GM04504 (cell line): ENCODE data around the gene NR6A1.
A peak's percentile ranks its signal among the peaks of the same experiment; 100 is the strongest.

Experiments used
- DNase-seq: peaks from one replicate; pipeline ENCODE4 v3.0.0-alpha.2; 2012; ENCODE audit warnings: low read depth

NR6A1 gene

DNA sequence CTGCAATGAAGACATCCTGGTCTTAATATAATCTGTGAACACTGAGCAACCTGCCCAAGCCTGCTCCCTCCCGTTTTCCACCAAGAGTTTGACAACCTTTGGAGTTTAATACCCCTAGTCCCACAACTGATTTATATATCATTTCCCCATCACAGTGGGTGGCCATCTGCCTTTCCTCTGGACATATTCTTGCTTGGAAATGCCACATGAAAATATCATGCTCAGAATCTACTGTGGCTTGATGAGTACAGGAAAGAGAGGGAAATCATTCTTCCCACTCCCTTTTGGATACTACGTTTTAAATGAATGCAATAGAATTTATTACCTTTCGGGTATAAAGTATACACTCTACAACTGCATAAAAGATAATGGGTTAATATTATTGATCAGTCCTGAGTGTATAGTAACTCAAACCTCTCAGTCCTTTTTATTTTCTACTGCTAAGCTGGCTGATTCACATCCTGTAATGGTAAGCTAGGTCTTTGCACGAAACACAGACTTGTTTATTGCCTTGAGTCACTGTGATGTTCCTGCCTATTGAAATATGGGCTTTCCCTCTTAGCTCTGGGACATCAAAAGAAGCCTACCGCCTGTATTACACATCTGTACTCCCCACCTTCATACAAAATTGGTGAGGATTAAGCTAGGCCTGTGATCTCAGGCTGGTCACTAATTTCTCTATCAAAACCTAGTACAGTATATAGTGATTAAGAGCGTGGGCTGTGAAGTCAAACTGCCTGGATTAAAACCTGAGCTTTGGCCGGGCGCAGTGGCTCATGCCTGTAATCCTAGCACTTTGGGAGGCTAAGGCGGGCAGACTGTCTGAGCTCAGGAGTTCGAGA lies 196.4 kb downstream of the NR6A1 start:
- peak; percentile 64 for DNase-seq

DNA sequence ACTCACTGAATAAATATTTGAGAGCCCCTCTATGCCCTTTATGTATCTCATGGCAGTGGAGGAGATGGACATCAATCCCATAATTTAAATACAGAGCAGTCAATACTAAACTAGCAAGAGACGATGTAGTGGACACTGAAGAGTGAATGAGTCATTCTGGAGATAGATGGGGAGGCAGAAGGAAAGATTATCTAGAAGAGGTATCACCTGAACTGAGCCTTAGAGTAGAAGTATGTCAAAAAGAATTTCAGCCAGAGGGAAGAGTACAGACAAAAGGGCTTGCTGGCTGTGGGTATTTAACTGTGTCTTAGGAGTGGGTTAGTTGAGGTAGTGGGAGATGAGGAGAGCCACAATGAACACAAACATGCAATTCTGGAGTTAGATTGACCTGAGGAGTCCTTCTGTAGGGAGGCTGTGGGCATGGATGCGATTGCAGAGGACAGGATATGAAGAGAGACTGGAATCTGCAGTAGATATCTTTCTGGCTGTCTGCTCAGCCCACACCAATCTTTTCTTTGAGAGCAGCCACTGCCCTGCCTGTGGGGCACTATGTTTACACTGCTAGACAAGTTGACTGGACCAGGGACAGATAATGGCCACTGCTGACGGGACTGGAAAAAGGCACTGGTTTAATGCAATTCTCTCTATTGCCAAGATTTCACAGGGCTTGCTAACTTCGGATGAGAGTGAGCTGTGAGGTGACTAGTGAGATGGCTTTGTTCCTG lies 200.0 kb downstream of the NR6A1 start:
- no peak for DNase-seq

DNA sequence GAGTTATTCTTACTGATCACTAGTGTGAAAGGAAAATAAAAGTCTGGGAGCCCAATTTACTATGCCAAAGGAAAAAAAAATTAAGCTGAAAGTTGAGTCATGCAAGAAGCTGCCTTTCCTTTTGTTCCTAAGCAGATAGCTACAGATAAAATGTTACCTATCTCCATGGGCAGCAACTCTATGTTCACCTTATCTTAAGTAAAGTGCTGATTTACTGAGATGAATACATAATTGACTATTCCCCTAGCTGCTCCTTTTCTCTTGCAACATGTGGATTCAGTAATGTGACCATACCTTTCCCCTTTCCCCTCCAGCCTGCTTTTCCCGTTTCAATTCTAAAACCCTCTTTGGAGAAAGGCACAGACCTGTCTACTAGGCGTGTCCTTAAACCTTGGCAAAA lies 201.2 kb downstream of the NR6A1 start:
- no peak for DNase-seq

DNA sequence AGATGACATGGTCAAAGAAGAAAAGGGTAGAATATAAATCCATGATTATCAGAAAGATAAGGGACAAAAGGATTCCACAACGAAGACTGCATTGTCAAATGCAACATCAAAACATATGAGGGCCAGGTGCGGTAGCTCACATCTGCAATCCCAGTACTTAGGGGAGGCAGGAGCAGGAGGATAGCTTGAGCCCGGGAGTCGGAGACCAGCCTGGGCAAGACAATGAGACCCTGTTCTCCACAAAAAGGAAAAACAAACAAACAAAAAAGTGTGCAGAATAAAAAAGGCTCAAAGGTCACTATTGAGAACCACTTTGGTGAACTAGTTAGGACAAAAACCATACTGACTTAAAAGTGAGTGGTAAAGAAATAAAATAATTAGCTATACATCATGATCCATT lies 203.7 kb downstream of the NR6A1 start:
- DNase-seq: no peak

DNA sequence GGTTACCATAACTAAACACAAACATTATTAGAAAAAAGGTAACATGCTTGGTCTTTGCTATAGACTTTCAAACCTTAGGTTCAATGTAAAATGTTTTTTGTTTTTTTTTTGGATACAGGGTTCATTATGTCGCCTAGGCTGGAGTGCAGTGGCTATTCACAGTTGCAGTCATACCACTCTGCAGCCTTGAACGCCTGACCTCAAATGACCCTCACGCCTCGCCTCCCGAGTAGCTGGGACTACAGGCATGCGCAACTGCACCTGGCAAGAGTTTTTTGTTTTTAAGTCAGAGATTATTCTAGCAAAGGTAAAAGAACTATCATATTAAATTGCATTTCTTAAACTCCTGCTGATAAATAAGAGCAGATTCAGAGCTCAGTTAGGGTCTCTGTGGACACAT lies 208.8 kb downstream of the NR6A1 start:
- DNase-seq: no peak

DNA sequence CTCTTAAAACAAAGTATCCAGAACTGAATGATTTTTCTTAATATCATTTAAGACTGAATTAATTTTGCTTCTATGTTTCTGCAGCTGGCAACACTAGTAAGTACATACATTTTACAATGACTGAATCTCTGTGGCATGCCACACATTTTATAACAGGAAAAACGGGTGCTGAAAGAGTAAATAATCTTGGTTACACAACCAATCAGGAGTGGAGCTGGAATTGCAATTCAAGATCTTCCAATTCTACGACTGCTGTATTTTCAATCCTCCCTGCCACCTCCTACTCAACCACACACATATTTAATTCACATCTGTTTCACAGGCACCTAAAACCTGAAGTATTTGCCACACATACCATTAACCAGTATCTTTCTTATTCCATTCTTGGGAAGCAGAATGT lies 211.2 kb downstream of the NR6A1 start:
- no peak for DNase-seq

DNA sequence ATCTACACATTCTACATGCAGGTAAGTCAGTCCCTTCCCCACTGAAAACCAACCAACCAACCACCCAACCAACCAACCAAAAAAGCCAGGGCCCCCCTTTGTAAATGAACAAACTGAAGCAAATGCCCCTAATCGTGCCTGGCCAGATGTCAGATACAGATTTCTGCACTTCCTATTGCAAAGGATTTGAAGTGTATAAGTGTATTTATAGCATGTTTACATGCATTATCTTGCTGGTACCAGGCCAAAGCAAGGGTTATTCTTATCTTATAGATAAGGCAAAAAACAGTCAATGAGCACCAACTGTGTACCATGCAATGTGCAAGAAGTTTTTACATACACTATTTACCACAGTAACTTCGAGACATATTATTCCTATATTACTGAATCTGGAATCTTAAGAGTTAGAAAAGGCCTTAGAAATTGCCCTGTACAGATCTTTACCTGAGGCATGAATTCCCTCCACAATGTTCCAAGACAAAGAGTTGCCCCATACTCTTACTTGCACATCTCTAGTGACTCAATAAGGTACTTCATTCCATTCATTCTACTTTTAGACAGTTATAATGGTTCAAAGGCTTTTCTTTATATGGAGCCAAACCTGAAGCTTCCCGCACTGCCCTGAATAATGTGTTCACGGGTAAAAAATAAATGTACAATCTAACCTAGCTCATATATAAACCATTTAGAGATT lies 212.2 kb downstream of the NR6A1 start:
- no peak for DNase-seq

DNA sequence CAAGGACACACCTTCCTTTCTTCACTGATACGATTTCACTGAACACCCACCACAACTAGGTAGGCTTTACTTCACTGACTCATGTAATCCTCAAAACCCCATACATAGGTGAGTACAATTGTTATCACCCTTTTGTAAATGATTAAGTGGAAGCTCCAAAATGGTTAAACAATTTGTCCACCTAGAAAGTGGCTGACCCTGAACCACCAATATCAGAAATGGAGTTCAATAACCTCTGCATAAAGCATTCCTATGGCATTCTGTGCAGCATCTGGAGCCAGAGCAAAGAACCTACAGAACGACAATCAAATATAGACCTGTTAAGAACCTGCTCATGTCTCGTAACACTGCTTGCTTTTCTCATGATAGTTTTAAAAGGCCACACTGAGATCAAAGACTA lies 213.2 kb downstream of the NR6A1 start:
- no peak for DNase-seq

DNA sequence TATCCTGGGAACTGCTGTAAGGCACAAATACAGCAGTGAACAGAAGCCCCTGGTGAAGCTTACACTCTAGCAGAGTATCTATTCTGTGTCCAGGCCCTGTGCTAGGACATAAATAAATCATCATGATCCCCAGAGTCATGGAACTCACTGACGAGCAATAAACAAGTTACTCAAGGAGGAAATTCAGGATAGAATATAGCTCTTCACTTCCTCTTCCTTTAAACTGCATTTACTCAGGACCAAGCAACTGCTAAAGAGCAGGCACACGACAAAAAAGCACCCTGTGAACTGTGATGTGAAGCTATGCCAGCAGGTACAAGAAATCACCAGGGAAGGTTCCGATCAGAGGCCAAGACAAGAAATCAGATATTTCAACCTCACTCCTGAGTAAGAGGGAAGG lies 216.1 kb downstream of the NR6A1 start:
- no peak for DNase-seq

DNA sequence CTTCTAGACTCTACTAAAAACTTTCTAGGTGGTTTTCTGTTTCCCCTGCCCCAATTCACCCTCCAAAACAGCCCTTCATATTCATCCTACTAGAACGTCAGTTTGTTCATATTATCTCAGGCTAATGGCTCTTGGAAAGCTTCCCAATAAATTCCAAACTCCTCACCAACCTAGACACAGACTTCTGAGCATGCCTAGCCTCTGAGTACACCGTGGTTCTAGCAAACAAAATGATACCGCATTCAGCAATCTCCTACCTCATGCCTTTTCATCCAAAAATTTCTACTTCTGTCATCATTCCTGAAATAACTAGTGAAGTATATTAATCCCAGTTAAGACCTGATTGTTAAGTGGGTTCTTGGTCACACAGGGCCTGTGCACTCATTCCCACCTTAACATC lies 217.4 kb downstream of the NR6A1 start:
- no peak for DNase-seq

DNA sequence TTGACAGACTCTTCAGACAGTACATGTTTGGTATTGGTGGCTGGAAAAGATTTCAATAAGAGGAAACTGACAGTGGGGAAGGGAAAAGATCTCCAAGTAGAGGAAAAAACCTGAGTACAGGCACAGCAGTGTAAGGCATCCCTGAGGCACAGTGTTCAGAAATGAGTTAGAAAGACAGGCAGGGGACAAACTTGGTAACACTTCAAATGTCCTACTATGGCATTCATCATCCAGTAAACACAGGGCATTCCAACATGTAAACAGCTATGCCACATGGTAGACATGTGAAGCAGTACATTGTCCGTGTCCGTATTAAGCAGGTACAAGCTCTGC lies 218.9 kb downstream of the NR6A1 start:
- no peak for DNase-seq

DNA sequence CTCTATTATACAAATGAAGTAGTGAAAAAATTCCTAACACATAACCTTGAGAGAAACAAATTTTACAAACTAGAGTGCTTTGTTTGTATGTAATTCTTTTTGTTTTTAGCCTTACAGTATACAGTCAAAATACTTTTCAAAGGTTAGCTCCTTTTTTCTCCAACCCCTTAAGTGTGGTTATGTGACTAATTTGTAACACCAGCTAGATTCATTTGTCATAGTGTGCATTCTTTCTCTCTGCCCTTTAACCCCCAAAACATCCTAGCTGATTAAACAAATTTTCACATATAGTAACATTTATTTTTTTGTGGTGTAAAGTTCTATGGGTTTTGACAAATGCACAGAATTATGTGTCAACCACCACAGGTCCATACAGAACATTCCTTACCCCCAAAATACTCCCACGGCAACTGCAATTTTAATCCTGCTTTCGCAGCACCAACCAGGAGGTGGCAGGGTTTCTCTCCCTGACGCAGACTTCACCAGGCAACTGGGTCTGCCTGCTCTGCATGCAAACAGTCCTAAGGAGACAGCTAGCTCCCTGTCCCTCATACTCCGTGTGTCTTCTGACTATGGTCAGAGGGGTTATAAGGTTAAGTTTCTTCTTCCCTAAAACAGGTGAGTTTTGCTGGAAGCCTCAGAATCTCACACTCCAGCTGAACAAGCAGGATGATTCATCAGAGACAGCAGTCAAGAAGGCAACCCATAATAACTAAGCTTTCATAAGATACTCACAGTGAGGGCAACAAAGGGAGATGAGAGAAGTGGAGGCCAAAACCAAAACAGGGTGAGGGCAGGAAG lies 219.4 kb downstream of the NR6A1 start:
- DNase-seq: no peak

DNA sequence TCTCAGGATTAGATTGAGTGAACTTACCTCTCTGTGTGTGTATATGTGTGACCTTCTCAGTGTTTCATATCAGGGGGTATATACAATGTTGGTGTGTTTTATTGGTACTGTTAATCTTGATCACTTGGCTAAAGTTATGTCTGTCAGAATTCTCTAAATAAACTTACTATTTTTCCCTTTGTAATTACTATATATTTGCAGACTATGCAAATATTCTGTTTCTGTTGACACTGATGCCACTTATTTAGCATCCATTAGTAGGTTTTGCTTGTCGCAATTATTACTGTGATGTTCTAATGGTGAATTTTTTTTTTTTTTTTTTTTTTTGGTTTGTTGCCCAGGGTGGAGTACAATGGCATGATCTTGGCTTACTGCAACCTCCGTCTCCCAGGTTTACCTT lies 221.0 kb downstream of the NR6A1 start:
- no peak for DNase-seq

DNA sequence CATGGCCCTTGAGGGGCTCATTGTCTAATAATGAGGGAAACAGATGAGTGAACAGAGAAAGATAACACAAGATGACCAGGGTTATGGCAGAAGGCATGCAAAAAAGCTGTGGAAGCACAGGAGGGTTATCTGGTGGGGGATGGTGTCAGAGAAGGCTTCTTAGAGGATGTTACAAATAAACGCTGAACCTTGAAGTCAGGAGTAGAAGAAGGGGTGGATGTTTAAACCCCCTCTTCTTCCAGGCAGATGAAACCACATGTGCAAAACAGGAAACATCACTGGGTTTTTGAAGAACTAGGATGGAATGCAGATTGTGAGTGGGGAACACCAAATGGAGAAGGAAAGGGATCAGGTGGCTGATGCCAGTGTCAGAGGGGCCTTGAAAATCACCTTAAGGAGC lies 222.1 kb downstream of the NR6A1 start:
- DNase-seq: no peak

DNA sequence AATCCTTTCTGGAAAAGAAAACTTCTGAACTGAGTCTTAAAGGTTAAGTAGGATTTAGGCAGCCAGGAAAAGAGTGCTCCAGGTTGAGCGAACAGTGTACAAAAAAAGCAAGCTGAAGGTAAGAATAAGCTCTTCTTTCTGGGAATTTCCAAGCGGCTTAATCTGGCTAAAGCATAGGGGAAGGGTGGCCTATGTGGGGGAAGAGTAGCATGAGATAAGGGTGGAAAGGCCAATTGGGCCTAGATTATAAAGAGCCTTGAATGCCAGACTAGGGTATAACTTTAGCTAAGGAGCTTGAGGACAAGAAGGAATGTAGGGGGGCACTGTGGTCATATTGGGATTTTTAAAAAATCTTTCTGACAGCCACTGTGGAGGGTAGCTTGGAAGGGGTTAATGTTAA lies 226.6 kb downstream of the NR6A1 start:
- no peak for DNase-seq

DNA sequence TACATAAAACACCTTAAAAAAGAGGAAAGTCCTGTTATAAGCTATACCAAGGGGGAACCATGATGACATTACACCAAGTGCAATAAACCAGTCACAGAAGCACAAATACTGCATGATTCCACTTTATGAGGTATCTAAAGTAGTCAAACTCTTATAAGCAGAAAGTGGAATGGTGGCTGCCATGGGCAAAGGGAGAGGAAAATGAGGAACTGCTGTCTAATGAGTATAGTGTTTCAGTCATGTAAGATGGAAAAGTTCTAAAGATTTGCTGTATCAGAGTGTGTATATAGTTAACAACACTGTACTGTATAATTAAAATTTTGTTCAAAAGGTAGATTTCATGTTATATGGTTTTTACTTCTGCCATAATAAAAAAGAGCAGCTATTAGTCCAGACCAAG lies 229.3 kb downstream of the NR6A1 start:
- DNase-seq: no peak

DNA sequence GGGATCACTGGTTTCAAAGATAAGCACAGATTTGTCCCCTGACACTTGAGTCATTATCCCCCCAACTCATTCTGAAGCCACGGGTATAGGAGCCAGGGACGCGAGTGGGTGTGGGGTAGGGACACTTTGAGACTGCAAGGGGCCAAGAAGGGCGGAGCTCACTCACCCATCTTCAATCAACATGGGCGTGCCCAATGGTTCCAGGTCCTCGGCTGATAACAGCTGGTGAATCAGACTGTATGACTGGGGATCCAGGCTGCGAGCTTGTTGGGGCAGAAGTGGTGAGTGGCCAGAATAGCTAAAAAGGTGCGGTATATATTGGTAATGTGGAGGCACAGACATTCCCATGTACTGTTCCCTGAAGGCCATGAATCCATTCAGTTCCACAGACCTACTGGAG lies 233.2 kb downstream of the NR6A1 start:
- no peak for DNase-seq

DNA sequence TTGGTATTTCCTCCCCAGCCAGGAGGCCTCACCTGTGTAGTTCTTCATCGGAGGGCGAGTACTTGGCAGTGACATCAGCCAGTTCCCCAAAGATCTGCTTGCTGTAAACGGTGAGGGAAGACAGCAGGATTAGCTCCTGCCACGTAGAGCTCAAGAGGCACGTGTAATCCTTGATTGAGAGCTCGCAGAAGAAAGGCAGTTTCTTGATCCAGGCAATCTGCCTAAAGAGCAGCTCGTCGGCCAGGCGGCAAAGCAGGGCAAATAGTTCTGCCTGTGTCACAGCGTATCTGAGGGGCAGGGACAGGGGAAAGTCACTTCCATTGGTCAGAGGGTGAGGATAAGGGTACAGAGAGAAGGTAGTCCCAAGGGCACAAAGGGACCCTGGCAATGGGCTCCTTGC lies 235.3 kb downstream of the NR6A1 start:
- no peak for DNase-seq

DNA sequence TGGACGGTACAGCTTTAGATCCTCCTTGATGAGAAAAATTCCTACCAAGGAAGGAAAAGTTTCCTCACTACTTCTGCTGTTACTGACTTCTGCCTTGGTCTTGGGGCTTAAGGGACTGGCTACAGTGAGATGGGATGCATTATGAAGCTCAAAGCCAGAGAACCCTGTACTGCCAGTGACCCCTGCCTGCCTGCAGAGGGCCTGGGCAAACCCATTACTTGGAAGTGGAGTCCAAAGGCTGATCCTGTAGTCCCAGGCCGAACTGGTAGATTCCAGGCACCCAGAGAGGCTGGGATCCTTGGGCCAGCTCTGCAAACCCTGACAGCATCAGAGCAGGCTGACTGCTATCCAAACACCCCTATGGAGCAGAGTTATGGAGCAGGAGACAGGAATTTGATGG lies 238.2 kb downstream of the NR6A1 start:
- no peak for DNase-seq

DNA sequence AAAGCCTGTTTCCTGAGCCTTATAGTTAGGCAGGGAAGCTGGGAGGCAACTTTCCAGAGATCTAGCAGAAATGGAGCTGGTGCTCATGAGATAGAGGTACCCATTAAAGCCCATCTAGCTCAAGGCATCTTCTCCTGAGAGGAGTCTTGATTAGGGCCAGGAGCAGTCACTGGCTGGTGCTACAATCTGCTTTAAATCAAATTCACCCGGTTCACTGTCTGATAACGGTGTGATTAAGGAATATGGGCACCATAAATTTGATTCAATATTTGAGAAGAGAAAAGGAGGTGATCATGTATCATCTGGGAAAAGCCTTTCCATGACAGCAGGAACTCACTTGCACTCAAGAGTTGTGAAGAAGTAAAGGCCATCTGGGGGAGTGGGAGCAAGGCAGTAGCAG lies 240.0 kb downstream of the NR6A1 start:
- DNase-seq: no peak

DNA sequence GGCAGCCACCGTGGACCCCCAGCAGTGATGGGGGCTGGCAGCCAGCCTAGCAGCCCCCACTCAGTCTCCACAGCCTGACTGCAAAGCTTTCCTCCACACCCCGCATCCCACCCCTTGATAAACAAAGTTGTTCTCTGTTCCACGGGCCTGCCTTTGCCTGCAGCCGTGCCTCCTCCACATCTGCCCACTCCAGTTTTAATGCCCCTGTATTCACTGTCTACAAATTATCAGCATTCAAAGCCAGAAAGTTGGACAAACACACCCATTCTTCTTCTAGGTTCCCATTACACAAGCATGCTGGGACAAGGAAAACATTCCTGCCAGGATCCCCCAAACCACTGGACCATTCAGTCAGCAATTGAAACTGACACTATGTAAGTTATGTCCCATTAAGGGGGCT lies 240.9 kb downstream of the NR6A1 start:
- no peak for DNase-seq

DNA sequence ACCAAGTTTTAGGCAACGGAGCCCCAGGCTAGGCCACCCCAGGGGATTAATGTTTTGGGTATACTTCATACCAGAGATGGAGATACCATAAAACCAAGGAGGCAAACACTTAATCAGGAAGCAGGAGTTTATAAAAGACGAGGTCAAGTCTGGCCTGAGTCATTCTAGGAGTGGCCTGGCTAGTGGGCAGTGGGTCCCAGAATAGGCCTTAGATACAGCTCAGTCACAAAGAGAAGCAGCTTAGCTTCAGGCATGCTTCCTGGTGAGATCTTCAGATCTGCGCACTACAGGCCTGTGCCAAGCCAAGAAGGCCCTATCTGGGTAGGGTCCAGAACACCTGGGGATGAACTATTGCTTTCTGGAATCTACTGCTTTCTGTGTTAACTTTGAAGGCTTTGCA lies 243.3 kb downstream of the NR6A1 start:
- DNase-seq: no peak

DNA sequence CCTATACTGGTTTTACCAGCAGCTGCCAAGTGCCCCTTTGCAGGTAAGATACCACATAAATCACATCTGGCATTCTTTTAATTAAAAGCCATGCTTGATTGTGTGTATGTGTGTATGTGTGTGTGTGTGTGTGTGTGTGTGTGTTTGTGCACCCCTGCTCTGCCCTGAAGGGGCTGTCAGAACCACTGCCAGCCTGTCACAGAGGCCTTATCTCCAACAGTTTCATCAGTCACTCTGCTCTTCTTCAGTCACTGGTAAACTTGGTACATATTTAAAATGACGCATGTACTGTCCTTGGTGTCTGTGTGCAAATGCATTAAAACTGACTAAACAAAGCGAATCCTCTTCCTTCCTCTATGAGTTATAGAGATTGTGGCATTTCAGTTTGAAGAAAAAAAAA lies 244.9 kb downstream of the NR6A1 start:
- no peak for DNase-seq
